Smooth muscle cell of the brain vasculature (primary cell): ENCODE results near the gene PKDCC.

ENCODE experiments used
- DNase-seq: peaks from one replicate; pipeline ENCODE4 v3.0.0-alpha.2; 2012; ENCODE audit warnings: low read depth, low spot score

PKDCC gene

GRCh38 chr2:42049221-42050009 lies 1.6 kb downstream of the PKDCC start:
- no peak for DNase-seq

- DNase-seq = no peak
Observed at GRCh38 chr2:42050010-42050702, 2.3 kb downstream of the PKDCC start.

GRCh38 chr2:42050703-42051542 lies 3.1 kb downstream of the PKDCC start:
- DNase-seq = no peak

- no peak for DNase-seq
Observed at GRCh38 chr2:42051543-42052235, 3.9 kb downstream of the PKDCC start.

GRCh38 chr2:42052702-42053481 lies 5.1 kb downstream of the PKDCC start:
- DNase-seq = no peak

GRCh38 chr2:42053482-42053790 lies 5.6 kb downstream of the PKDCC start:
- no peak for DNase-seq

- DNase-seq = no peak
Observed at GRCh38 chr2:42053791-42054701, 6.2 kb downstream of the PKDCC start.

GRCh38 chr2:42054714-42055430 lies 7.1 kb downstream of the PKDCC start:
- DNase-seq = no peak

GRCh38 chr2:42055573-42056514 lies 8.0 kb downstream of the PKDCC start:
- no peak for DNase-seq

- DNase-seq = no peak
Observed at GRCh38 chr2:42057159-42057901, 9.5 kb downstream of the PKDCC start.

GRCh38 chr2:42057902-42058450 lies 10.2 kb downstream of the PKDCC start:
- DNase-seq = no peak

- no peak for DNase-seq
Observed at GRCh38 chr2:42059261-42059898, 11.6 kb downstream of the PKDCC start.

- no peak for DNase-seq
Observed at GRCh38 chr2:42060028-42060427, 12.2 kb downstream of the PKDCC start.

- no peak for DNase-seq
Observed at GRCh38 chr2:42060718-42061619, 13.1 kb downstream of the PKDCC start.

- no peak for DNase-seq
Observed at GRCh38 chr2:42061839-42062238, 14.0 kb downstream of the PKDCC start.
